ENCODE data around the gene MBP.

The MBP gene

GRCh38 chr18:77002496-77002895 lies 130.1 kb downstream of the MBP start:
- H3K27ac ChIP-seq (ENCODE audit: low read length): no peak overlapping the region
- no peaks in the 10 kb centered on the region for H3K4me1 ChIP-seq (ENCODE audit: control insufficient read depth in 1 of 2, insufficient read depth in 2 of 2, low read length in 2 of 2)
- no peaks in the 10 kb centered on the region for H3K9me3 ChIP-seq (ENCODE audit: control insufficient read depth in 1 of 2, low read length in 2 of 2)
- no peaks in the 10 kb centered on the region for H3K36me3 ChIP-seq (ENCODE audit: control insufficient read depth in 1 of 2, insufficient read depth in 2 of 2, low read length in 2 of 2)
- H3K4me3 ChIP-seq (ENCODE audit: low read depth in 1 of 2, low read length in 2 of 2): no peak overlapping the region
- no peaks in the 10 kb centered on the region for H3K27me3 ChIP-seq (ENCODE audit: low read depth, low read length)

- Histone ChIP-seq H3K36me3 (ENCODE audit: control insufficient read depth in 1 of 2, insufficient read depth in 2 of 2, low read length in 2 of 2) (no peaks in the 10 kb centered on the region), H3K4me3 (ENCODE audit: low read depth in 1 of 2, low read length in 2 of 2) (no peak overlapping the region), H3K27ac (ENCODE audit: low read length) (no peak overlapping the region), H3K4me1 (ENCODE audit: control insufficient read depth in 1 of 2, insufficient read depth in 2 of 2, low read length in 2 of 2) (no peaks in the 10 kb centered on the region), H3K27me3 (ENCODE audit: low read depth, low read length) (no peaks in the 10 kb centered on the region), H3K9me3 (ENCODE audit: control insufficient read depth in 1 of 2, low read length in 2 of 2) (no peaks in the 10 kb centered on the region)
Observed at GRCh38 chr18:77001979-77002378, 130.6 kb downstream of the MBP start.

- H3K4me3 ChIP-seq (ENCODE audit: low read depth in 1 of 2, low read length in 2 of 2): no peak overlapping the region
- no peaks in the 10 kb centered on the region for H3K4me1 ChIP-seq (ENCODE audit: control insufficient read depth in 1 of 2, insufficient read depth in 2 of 2, low read length in 2 of 2)
- no peaks in the 10 kb centered on the region for H3K9me3 ChIP-seq (ENCODE audit: control insufficient read depth in 1 of 2, low read length in 2 of 2)
- H3K27me3 ChIP-seq (ENCODE audit: low read depth, low read length): no peaks in the 10 kb centered on the region
- H3K27ac ChIP-seq (ENCODE audit: low read length): no peak overlapping the region
- H3K36me3 ChIP-seq (ENCODE audit: control insufficient read depth in 1 of 2, insufficient read depth in 2 of 2, low read length in 2 of 2): no peaks in the 10 kb centered on the region
Observed at GRCh38 chr18:77001041-77001440, 131.5 kb downstream of the MBP start.

GRCh38 chr18:77000527-77000926 lies 132.1 kb downstream of the MBP start:
- Histone ChIP-seq H3K9me3 (ENCODE audit: control insufficient read depth in 1 of 2, low read length in 2 of 2) (no peaks in the 10 kb centered on the region), H3K27me3 (ENCODE audit: low read depth, low read length) (no peaks in the 10 kb centered on the region), H3K4me1 (ENCODE audit: control insufficient read depth in 1 of 2, insufficient read depth in 2 of 2, low read length in 2 of 2) (no peaks in the 10 kb centered on the region), H3K4me3 (ENCODE audit: low read depth in 1 of 2, low read length in 2 of 2) (peak overlapping the region in 1 of 2 donors; percentile 34), H3K36me3 (ENCODE audit: control insufficient read depth in 1 of 2, insufficient read depth in 2 of 2, low read length in 2 of 2) (no peaks in the 10 kb centered on the region), H3K27ac (ENCODE audit: low read length) (no peak overlapping the region)

GRCh38 chr18:76999077-76999476 lies 133.5 kb downstream of the MBP start:
- Histone ChIP-seq H3K4me1 (ENCODE audit: control insufficient read depth in 1 of 2, insufficient read depth in 2 of 2, low read length in 2 of 2) (no peaks in the 10 kb centered on the region), H3K27ac (ENCODE audit: low read length) (no peak overlapping the region), H3K4me3 (ENCODE audit: low read depth in 1 of 2, low read length in 2 of 2) (no peak overlapping the region), H3K36me3 (ENCODE audit: control insufficient read depth in 1 of 2, insufficient read depth in 2 of 2, low read length in 2 of 2) (no peaks in the 10 kb centered on the region), H3K9me3 (ENCODE audit: control insufficient read depth in 1 of 2, low read length in 2 of 2) (no peaks in the 10 kb centered on the region), H3K27me3 (ENCODE audit: low read depth, low read length) (no peaks in the 10 kb centered on the region)

- no peaks in the 10 kb centered on the region for H3K9me3 ChIP-seq (ENCODE audit: control insufficient read depth in 1 of 2, low read length in 2 of 2)
- H3K36me3 ChIP-seq (ENCODE audit: control insufficient read depth in 1 of 2, insufficient read depth in 2 of 2, low read length in 2 of 2): no peaks in the 10 kb centered on the region
- no peak overlapping the region for H3K27ac ChIP-seq (ENCODE audit: low read length)
- no peaks in the 10 kb centered on the region for H3K4me1 ChIP-seq (ENCODE audit: control insufficient read depth in 1 of 2, insufficient read depth in 2 of 2, low read length in 2 of 2)
- H3K27me3 ChIP-seq (ENCODE audit: low read depth, low read length): no peaks in the 10 kb centered on the region
- H3K4me3 ChIP-seq (ENCODE audit: low read depth in 1 of 2, low read length in 2 of 2): no peak overlapping the region
Observed at GRCh38 chr18:76997951-76998808, 134.4 kb downstream of the MBP start.

GRCh38 chr18:76996429-76996828 lies 136.2 kb downstream of the MBP start:
- H3K4me1 ChIP-seq (ENCODE audit: control insufficient read depth in 1 of 2, insufficient read depth in 2 of 2, low read length in 2 of 2): no peaks in the 10 kb centered on the region
- H3K27me3 ChIP-seq (ENCODE audit: low read depth, low read length): no peaks in the 10 kb centered on the region
- H3K27ac ChIP-seq (ENCODE audit: low read length): no peak overlapping the region
- no peaks in the 10 kb centered on the region for H3K36me3 ChIP-seq (ENCODE audit: control insufficient read depth in 1 of 2, insufficient read depth in 2 of 2, low read length in 2 of 2)
- H3K9me3 ChIP-seq (ENCODE audit: control insufficient read depth in 1 of 2, low read length in 2 of 2): no peaks in the 10 kb centered on the region
- no peak overlapping the region for H3K4me3 ChIP-seq (ENCODE audit: low read depth in 1 of 2, low read length in 2 of 2)

GRCh38 chr18:76995896-76996295 lies 136.7 kb downstream of the MBP start:
- Histone ChIP-seq H3K27ac (ENCODE audit: low read length) (no peak overlapping the region), H3K4me3 (ENCODE audit: low read depth in 1 of 2, low read length in 2 of 2) (no peak overlapping the region), H3K9me3 (ENCODE audit: control insufficient read depth in 1 of 2, low read length in 2 of 2) (no peaks in the 10 kb centered on the region), H3K4me1 (ENCODE audit: control insufficient read depth in 1 of 2, insufficient read depth in 2 of 2, low read length in 2 of 2) (no peaks in the 10 kb centered on the region), H3K27me3 (ENCODE audit: low read depth, low read length) (no peaks in the 10 kb centered on the region), H3K36me3 (ENCODE audit: control insufficient read depth in 1 of 2, insufficient read depth in 2 of 2, low read length in 2 of 2) (no peaks in the 10 kb centered on the region)

- no peaks in the 10 kb centered on the region for H3K27me3 ChIP-seq (ENCODE audit: low read depth, low read length)
- no peaks in the 10 kb centered on the region for H3K36me3 ChIP-seq (ENCODE audit: control insufficient read depth in 1 of 2, insufficient read depth in 2 of 2, low read length in 2 of 2)
- H3K4me1 ChIP-seq (ENCODE audit: control insufficient read depth in 1 of 2, insufficient read depth in 2 of 2, low read length in 2 of 2): no peaks in the 10 kb centered on the region
- no peak overlapping the region for H3K27ac ChIP-seq (ENCODE audit: low read length)
- H3K9me3 ChIP-seq (ENCODE audit: control insufficient read depth in 1 of 2, low read length in 2 of 2): no peaks in the 10 kb centered on the region
- H3K4me3 ChIP-seq (ENCODE audit: low read depth in 1 of 2, low read length in 2 of 2): no peak overlapping the region
Observed at GRCh38 chr18:76994086-76994654, 138.4 kb downstream of the MBP start.

GRCh38 chr18:76993573-76993972 lies 139.0 kb downstream of the MBP start:
- Histone ChIP-seq H3K4me3 (ENCODE audit: low read depth in 1 of 2, low read length in 2 of 2) (no peak overlapping the region), H3K4me1 (ENCODE audit: control insufficient read depth in 1 of 2, insufficient read depth in 2 of 2, low read length in 2 of 2) (no peaks in the 10 kb centered on the region), H3K9me3 (ENCODE audit: control insufficient read depth in 1 of 2, low read length in 2 of 2) (no peaks in the 10 kb centered on the region)

GRCh38 chr18:76993085-76993382 lies 139.5 kb downstream of the MBP start:
- no peaks in the 10 kb centered on the region for H3K27me3 ChIP-seq (ENCODE audit: low read depth, low read length)
- no peaks in the 10 kb centered on the region for H3K4me1 ChIP-seq (ENCODE audit: control insufficient read depth in 1 of 2, insufficient read depth in 2 of 2, low read length in 2 of 2)
- no peak overlapping the region for H3K4me3 ChIP-seq (ENCODE audit: low read depth in 1 of 2, low read length in 2 of 2)
- no peaks in the 10 kb centered on the region for H3K9me3 ChIP-seq (ENCODE audit: control insufficient read depth in 1 of 2, low read length in 2 of 2)
- H3K36me3 ChIP-seq (ENCODE audit: control insufficient read depth in 1 of 2, insufficient read depth in 2 of 2, low read length in 2 of 2): no peaks in the 10 kb centered on the region
- H3K27ac ChIP-seq (ENCODE audit: low read length): no peak overlapping the region

More at GRCh38 chr18:76993573-76993972, 139.0 kb downstream of the MBP start:
- Histone ChIP-seq H3K27ac (ENCODE audit: low read length) (no peak overlapping the region), H3K27me3 (ENCODE audit: low read depth, low read length) (no peaks in the 10 kb centered on the region), H3K36me3 (ENCODE audit: control insufficient read depth in 1 of 2, insufficient read depth in 2 of 2, low read length in 2 of 2) (no peaks in the 10 kb centered on the region)
